Endothelial cell of umbilical vein (primary cell): ENCODE results near the gene PDE10A. TPM values are rescaled to one million over a fixed set of nuclear protein-coding genes. Genes with fewer than 3 reads are reported as not detected.

ENCODE experiments used
- BruUV-seq: library from RNA; stranded (reverse); fragments of 400-500 nt; replicated peaks from 2 replicates; lab custom pipeline; 2021; lab: Mats Ljungman, UMichigan
- CTCF ChIA-PET: fragments of 300-600, 350-600 bp; sonication (Branson Sonifier 250); formaldehyde crosslinking; loops from one replicate; lab custom pipeline; 2021; ENCODE audit warnings: antibody characterized with exemption, inconsistent platforms; lab: Charles Lee
- POLR2A ChIA-PET: fragments of 300-600, 350-600 bp; sonication (Branson Sonifier 250); formaldehyde crosslinking; loops from one replicate; lab custom pipeline; 2021; ENCODE audit warnings: antibody characterized with exemption, inconsistent platforms; lab: Charles Lee
- DNase-seq: peaks from one replicate; pipeline ENCODE4 v3.0.0-alpha.2; 2011; ENCODE audit warnings: low read depth, low spot score
- FAIRE-seq: peaks from 2 replicates; lab custom pipeline; 2011; peaks lifted over from hg19 to GRCh38; lab: Jason Lieb, UNC
- H2AFZ ChIP-seq: 2 replicates; pipeline ENCODE4 v1.6.0; 2012; ENCODE audit warnings: low read depth, low read length, control low read depth, inconsistent platforms
- H3K27ac ChIP-seq: 2 replicates; pipeline ENCODE4 v1.5.1; 2011; ENCODE audit warnings: low read depth, mild to moderate bottlenecking, control low read depth, low read length, moderate library complexity; ENCODE audit not compliant: insufficient read depth
- H3K27me3 ChIP-seq, 2 experiments: 2 replicates each; pipeline versions ENCODE4 v1.6.0 to v1.6.1; 2011; ENCODE audit warnings: low read length in 2 of 2, mixed read lengths in 1 of 2; ENCODE audit not compliant: control insufficient read depth in 2 of 2, insufficient read depth in 2 of 2
- H3K36me3 ChIP-seq, 2 experiments: 2 replicates in 1 of 2; 3 replicates in 1 of 2; pipeline ENCODE4 v1.5.1; 2011; ENCODE audit warnings: low read length in 2 of 2, mild to moderate bottlenecking in 1 of 2, moderate library complexity in 1 of 2; ENCODE audit not compliant: control insufficient read depth in 2 of 2, insufficient read depth in 2 of 2; ENCODE audit errors: extremely low read depth in 1 of 2
- H3K4me1 ChIP-seq: 3 replicates; pipeline ENCODE4 v1.5.1; 2011; ENCODE audit warnings: mild to moderate bottlenecking, low read length; ENCODE audit not compliant: control insufficient read depth, insufficient read depth; ENCODE audit errors: extremely low read depth
- H3K4me2 ChIP-seq: 2 replicates; pipeline ENCODE4 v1.6.1; 2011; ENCODE audit warnings: low read length, control low read depth, mixed read lengths; ENCODE audit not compliant: insufficient read depth
- H3K4me3 ChIP-seq, 3 experiments: fragments of 200-600 bp in 1 of 3; sonication (generic), shearing (Covaris generic) in 1 of 3; replicated peaks in 1 of 3; 2 replicates each; pipeline ENCODE4 v1.5.1; 2011 to 2016; ENCODE audit warnings: control low read depth in 3 of 3, low read length in 3 of 3, mild to moderate bottlenecking in 2 of 3, inconsistent platforms in 1 of 3, low read depth in 1 of 3, moderate library complexity in 1 of 3; ENCODE audit not compliant: insufficient read depth in 1 of 3
- H3K79me2 ChIP-seq: 2 replicates; pipeline ENCODE4 v1.6.0; 2012; ENCODE audit warnings: low read length, inconsistent platforms; ENCODE audit not compliant: control insufficient read depth, insufficient read depth
- H3K9ac ChIP-seq: replicated peaks from 2 replicates; pipeline ENCODE3; 2011; ENCODE audit warnings: low read length, control low read depth; ENCODE audit not compliant: insufficient read depth; ENCODE audit errors: extremely low read depth
- H3K9me1 ChIP-seq: replicated peaks from 3 replicates; pipeline ENCODE4 v1.6.0; 2011; ENCODE audit warnings: mild to moderate bottlenecking, low read length; ENCODE audit not compliant: control insufficient read depth, insufficient read depth; ENCODE audit errors: extremely low read depth
- H3K9me3 ChIP-seq: replicated peaks from 2 replicates; pipeline ENCODE4 v1.5.1; 2012; ENCODE audit warnings: low read length, inconsistent platforms; ENCODE audit not compliant: control insufficient read depth, insufficient read depth
- H4K20me1 ChIP-seq: replicated peaks from 2 replicates; pipeline ENCODE3; 2011; ENCODE audit warnings: mild to moderate bottlenecking, low read length; ENCODE audit not compliant: control insufficient read depth, insufficient read depth; ENCODE audit errors: extremely low read depth
- EZH2 ChIP-seq: IDR thresholded peaks from 2 replicates; pipeline ENCODE4 v1.6.1; 2012; ENCODE audit warnings: borderline replicate concordance, low read depth, mild to moderate bottlenecking, moderate library complexity, low read length, inconsistent platforms; ENCODE audit not compliant: severe bottlenecking
- FOS ChIP-seq: IDR thresholded peaks from 2 replicates; pipeline ENCODE4 v1.6.1; 2011; ENCODE audit warnings: mild to moderate bottlenecking, low read length, moderate library complexity, borderline replicate concordance; ENCODE audit not compliant: insufficient read depth
- GATA2 ChIP-seq: IDR thresholded peaks from 2 replicates; pipeline ENCODE4 v1.7.0; 2011; ENCODE audit warnings: low read depth, mild to moderate bottlenecking, moderate library complexity, mixed read lengths, low read length; ENCODE audit not compliant: insufficient read length, insufficient read depth
- JUN ChIP-seq: IDR thresholded peaks from 2 replicates; pipeline ENCODE4 v1.6.1; 2011; ENCODE audit warnings: borderline replicate concordance, low read depth; ENCODE audit not compliant: insufficient read length, insufficient read depth
- MYC ChIP-seq: IDR thresholded peaks from one replicate; pipeline ENCODE4 v1.6.1; 2011; ENCODE audit warnings: mild to moderate bottlenecking, low read depth, low read length
- POLR2A ChIP-seq: IDR thresholded peaks from 2 replicates; pipeline ENCODE4 v1.6.1; 2012; ENCODE audit warnings: low read depth, mild to moderate bottlenecking, control low read depth, low read length
- POLR2AphosphoS5 ChIP-seq: IDR thresholded peaks from 2 replicates; pipeline ENCODE4 v1.6.1; 2012; ENCODE audit warnings: low read depth, mild to moderate bottlenecking, control low read depth, low read length, moderate library complexity; ENCODE audit not compliant: insufficient read depth
- dilution Hi-C: fragments of 300-500 bp; cut with MboI; formaldehyde crosslinking; loops from one replicate; pipeline ENCODE4 v1.15.0; 2019; ENCODE audit warnings: low sequenced_read_pairs; ENCODE audit not compliant: extremely low pct_ligation_motif_present
- intact Hi-C: fragments of 100-400 bp; cut with micrococcal nuclease; formaldehyde crosslinking; loops from one replicate; pipeline ENCODE4 v1.10.0; 2022
- polyA plus RNA-seq, 4 experiments: library from polyadenylated mRNA; depleted of rRNA in 3 of 4; stranded (reverse) in 3 of 4; unstranded in 1 of 4; fragments of >200 nt; gene quantifications; 2 replicates each; pipeline versions ENCODE4 v1.2.1 to v1.2.3, GENCODE V29; 2011 to 2012; ENCODE audit warnings: missing spikeins in 1 of 4
- total RNA-seq: library from RNA; stranded (reverse); gene quantifications from 2 replicates; pipeline ENCODE4 v1.2.3, GENCODE V29; 2021
- TF ChIP-seq, protein P1 (sequence below): IDR thresholded peaks from 2 replicates; pipeline ENCODE4 v1.6.1; 2011; ENCODE audit not compliant: insufficient read depth, insufficient read length
- TF ChIP-seq, protein P2 (sequence below), 2 donors: IDR thresholded peaks; 1 replicate in 1 of 2; 2 replicates in 1 of 2; pipeline ENCODE4 v1.5.1; 2011; ENCODE audit warnings: low read length in 2 of 2, mild to moderate bottlenecking in 2 of 2, moderate library complexity in 2 of 2, control low read depth in 1 of 2, inconsistent platforms in 1 of 2, low read depth in 1 of 2; ENCODE audit not compliant: insufficient read depth in 1 of 2; ENCODE audit errors: extremely low read depth in 1 of 2

The PDE10A gene
- total and polyA plus RNA-seq, 2 donors (not counting 3 experiments of a cell fraction or from before 2014, with no cell fraction given): 0.86 to 2.9 TPM

DNA sequence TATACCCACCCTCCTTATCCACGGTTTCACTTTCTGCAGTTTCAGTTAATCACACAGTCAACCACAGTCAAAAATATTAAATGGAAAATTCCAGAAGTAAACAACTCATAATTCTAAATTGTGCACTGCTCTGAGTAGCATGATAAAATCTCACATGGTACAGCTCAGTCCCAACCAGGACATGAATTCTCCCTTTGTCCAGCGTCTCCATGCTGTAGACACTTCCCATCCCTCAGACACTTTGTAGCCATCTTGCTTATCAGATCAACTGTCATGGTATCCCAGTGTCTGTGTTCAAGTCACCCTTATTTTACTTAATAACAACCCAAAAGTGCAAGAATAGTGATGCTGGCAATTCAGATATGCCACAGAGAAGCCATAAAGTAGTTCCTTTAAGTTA lies 94.7 kb downstream of the PDE10A start:
- ChIA-PET CTCF (interaction anchor here (1.0 to 1.6 kb wide), 2 partner anchors 22 to 128 kb away, joined by 3 to 4 read pairs; no protein-coding TSS in a partner anchor), POLR2A (no interaction called here)
- DNase-seq: no peak
- Histone ChIP-seq H3K4me1 (peaks cover 4% of the 10 kb centered on the region), H3K27me3 (no peaks in the 10 kb centered on the region), H3K4me2 (no peak overlapping the region), H3K9me1 (no peaks in the 10 kb centered on the region), H3K27ac (no peak overlapping the region), H2AFZ (no peak overlapping the region), H3K79me2 (peaks cover 3% of the 10 kb centered on the region), H4K20me1 (no peaks in the 10 kb centered on the region), H3K36me3 (no peaks in the 10 kb centered on the region), H3K9ac (no peak overlapping the region), H3K4me3 (no peak overlapping the region), H3K9me3 (no peaks in the 10 kb centered on the region)
- TF ChIP-seq, protein P1, sequence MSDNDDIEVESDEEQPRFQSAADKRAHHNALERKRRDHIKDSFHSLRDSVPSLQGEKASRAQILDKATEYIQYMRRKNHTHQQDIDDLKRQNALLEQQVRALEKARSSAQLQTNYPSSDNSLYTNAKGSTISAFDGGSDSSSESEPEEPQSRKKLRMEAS: no peak
- TF ChIP-seq FOS (no peak), GATA2 (no peak), EZH2 (no peak), POLR2AphosphoS5 (no peak), POLR2A (no peak), MYC (no peak), JUN (no peak)
- TF ChIP-seq, protein P2, sequence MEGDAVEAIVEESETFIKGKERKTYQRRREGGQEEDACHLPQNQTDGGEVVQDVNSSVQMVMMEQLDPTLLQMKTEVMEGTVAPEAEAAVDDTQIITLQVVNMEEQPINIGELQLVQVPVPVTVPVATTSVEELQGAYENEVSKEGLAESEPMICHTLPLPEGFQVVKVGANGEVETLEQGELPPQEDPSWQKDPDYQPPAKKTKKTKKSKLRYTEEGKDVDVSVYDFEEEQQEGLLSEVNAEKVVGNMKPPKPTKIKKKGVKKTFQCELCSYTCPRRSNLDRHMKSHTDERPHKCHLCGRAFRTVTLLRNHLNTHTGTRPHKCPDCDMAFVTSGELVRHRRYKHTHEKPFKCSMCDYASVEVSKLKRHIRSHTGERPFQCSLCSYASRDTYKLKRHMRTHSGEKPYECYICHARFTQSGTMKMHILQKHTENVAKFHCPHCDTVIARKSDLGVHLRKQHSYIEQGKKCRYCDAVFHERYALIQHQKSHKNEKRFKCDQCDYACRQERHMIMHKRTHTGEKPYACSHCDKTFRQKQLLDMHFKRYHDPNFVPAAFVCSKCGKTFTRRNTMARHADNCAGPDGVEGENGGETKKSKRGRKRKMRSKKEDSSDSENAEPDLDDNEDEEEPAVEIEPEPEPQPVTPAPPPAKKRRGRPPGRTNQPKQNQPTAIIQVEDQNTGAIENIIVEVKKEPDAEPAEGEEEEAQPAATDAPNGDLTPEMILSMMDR (IDR thresholded peaks at IDR 0.05; ENCODE audit: extremely low read depth in 1 of 2, insufficient read depth in 1 of 2, low read depth in 1 of 2, low read length in 2 of 2): no peak
- intact Hi-C loops (no loop called here), dilution Hi-C loops (no loop called here)
- FAIRE-seq: no peak
- BruUV-seq: no TSS peak
